DOHH2 (cell line): Measurements from ENCODE around the gene FAM184B.

Experiments
- H3F3A ChIP-seq: fragments of 200-600 bp; sonication (generic), shearing (Covaris generic); 2 replicates; pipeline ENCODE4 v1.6.0; 2016; ENCODE audit warnings: antibody characterized with exemption, mild to moderate bottlenecking; ENCODE audit not compliant: control insufficient read depth, insufficient read depth
- H3K27ac ChIP-seq: fragments of 200-600 bp; sonication (generic); 2 replicates; pipeline ENCODE4 v1.5.1; 2014; ENCODE audit warnings: low read depth, mild to moderate bottlenecking, low read length, moderate library complexity
- H3K27me3 ChIP-seq: fragments of 200-600 bp; sonication (generic); 2 replicates; pipeline ENCODE4 v1.6.1; 2014; ENCODE audit warnings: mild to moderate bottlenecking, low read length, mixed read lengths; ENCODE audit not compliant: control insufficient read depth
- H3K36me3 ChIP-seq: fragments of 200-600 bp; sonication (generic); 2 replicates; pipeline ENCODE4 v1.6.1; 2014; ENCODE audit warnings: mild to moderate bottlenecking, low read length, moderate library complexity, mixed read lengths; ENCODE audit not compliant: control insufficient read depth
- H3K4me1 ChIP-seq: fragments of 200-600 bp; sonication (generic); 2 replicates; pipeline ENCODE4 v1.6.1; 2014; ENCODE audit warnings: mild to moderate bottlenecking, low read length, mixed read lengths; ENCODE audit not compliant: control insufficient read depth
- H3K4me2 ChIP-seq: fragments of 200-600 bp; sonication (generic); 2 replicates; pipeline ENCODE4 v1.6.0; 2014; ENCODE audit warnings: mild to moderate bottlenecking, low read length, moderate library complexity
- H3K4me3 ChIP-seq: fragments of 200-600 bp; sonication (generic); 2 replicates; pipeline ENCODE4 v1.5.1; 2014; ENCODE audit warnings: mild to moderate bottlenecking, low read length, mixed read lengths
- H3K79me2 ChIP-seq: fragments of 200-600 bp; sonication (generic); 2 replicates; pipeline ENCODE4 v1.6.1; 2014; ENCODE audit warnings: mild to moderate bottlenecking, low read length, mixed read lengths; ENCODE audit not compliant: control insufficient read depth
- H3K9me2 ChIP-seq: fragments of 200-600 bp; sonication (generic); replicated peaks from 2 replicates; pipeline ENCODE4 v1.6.1; 2014; ENCODE audit warnings: mild to moderate bottlenecking, low read length, mixed read lengths; ENCODE audit not compliant: control insufficient read depth
- H3K9me3 ChIP-seq: fragments of 200-600 bp; sonication (generic); 2 replicates; pipeline ENCODE4 v1.6.1; 2014; ENCODE audit warnings: antibody characterized with exemption, low read length, mixed read lengths; ENCODE audit not compliant: control insufficient read depth, insufficient read depth
- H4K20me1 ChIP-seq: fragments of 200-600 bp; sonication (generic); 2 replicates; pipeline ENCODE4 v1.6.0; 2014; ENCODE audit warnings: low read depth, mild to moderate bottlenecking, antibody characterized with exemption, low read length, moderate library complexity; ENCODE audit not compliant: control insufficient read depth, insufficient read depth
- EZH2phosphoT487 ChIP-seq: fragments of 200-600 bp; sonication (generic); IDR thresholded peaks from 2 replicates; pipeline ENCODE4 v1.6.1; 2017; ENCODE audit warnings: borderline replicate concordance, mild to moderate bottlenecking, antibody characterized with exemption, low read length, moderate library complexity, mixed read lengths
- TF ChIP-seq, protein P1 (sequence below): fragments of 200-600 bp; sonication (generic); IDR thresholded peaks from one replicate; pipeline ENCODE4 v1.5.1; 2014; ENCODE audit warnings: antibody characterized with exemption, mild to moderate bottlenecking, low read depth, low read length; ENCODE audit not compliant: poor library complexity, severe bottlenecking

Gene FAM184B

DNA sequence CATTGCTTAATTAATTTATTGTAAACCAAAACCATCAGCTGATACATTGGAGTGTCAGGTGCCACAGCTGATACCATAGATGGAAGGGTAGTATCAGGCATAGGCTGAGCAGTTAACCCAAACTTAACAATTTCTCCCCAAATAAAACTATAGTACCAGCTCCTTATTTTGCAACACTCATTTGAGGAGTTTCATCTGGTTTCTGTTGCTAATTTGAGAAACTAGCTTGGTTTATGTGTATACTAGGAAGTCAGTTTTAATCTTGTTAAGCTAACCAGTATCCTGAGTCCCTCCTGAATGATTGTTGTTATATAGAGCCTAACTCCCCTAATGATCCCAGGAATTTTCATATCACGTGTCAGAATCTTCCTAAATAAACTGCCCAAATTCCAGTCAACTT is 16.4 kb upstream of the FAM184B start:
- Histone ChIP-seq H3F3A (peaks cover 19% of the 10 kb centered on the region; the same call in 1 of the 2 replicates), H3K4me3 (no peak overlapping the region), H3K9me2 (no peaks in the 10 kb centered on the region), H3K9me3 (no peaks in the 10 kb centered on the region), H4K20me1 (no peaks in the 10 kb centered on the region), H3K4me2 (no peak overlapping the region), H3K27me3 (no peaks in the 10 kb centered on the region), H3K79me2 (peaks cover 20% of the 10 kb centered on the region), H3K36me3 (peaks cover 79% of the 10 kb centered on the region), H3K27ac (no peak overlapping the region), H3K4me1 (no peaks in the 10 kb centered on the region)
- TF ChIP-seq, protein P1, sequence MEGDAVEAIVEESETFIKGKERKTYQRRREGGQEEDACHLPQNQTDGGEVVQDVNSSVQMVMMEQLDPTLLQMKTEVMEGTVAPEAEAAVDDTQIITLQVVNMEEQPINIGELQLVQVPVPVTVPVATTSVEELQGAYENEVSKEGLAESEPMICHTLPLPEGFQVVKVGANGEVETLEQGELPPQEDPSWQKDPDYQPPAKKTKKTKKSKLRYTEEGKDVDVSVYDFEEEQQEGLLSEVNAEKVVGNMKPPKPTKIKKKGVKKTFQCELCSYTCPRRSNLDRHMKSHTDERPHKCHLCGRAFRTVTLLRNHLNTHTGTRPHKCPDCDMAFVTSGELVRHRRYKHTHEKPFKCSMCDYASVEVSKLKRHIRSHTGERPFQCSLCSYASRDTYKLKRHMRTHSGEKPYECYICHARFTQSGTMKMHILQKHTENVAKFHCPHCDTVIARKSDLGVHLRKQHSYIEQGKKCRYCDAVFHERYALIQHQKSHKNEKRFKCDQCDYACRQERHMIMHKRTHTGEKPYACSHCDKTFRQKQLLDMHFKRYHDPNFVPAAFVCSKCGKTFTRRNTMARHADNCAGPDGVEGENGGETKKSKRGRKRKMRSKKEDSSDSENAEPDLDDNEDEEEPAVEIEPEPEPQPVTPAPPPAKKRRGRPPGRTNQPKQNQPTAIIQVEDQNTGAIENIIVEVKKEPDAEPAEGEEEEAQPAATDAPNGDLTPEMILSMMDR, result no peak
- TF ChIP-seq EZH2phosphoT487, result no peak

DNA sequence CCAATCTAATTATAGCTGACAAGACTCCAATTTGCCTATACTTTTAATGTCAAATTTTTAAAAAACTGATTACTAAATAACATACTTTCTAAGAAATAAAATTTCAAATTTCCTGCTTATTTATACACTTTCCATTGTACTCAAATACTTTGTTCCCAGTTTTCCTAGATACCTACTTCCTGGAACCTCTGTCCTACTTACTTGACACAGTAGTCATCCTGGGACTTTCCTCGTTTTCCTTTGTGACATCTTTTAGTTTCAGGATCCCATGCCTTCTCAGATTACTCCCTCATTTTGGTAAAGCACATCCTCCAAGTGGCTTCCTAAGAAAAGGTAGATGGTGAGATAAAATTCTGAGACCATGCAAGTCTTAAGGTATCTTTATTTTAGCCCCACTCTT is 13.3 kb upstream of the FAM184B start:
- no peaks in the 10 kb centered on the region for H3K4me1 ChIP-seq
- H3K4me2 ChIP-seq, result no peak overlapping the region
- no peaks in the 10 kb centered on the region for H4K20me1 ChIP-seq
- peaks cover 19% of the 10 kb centered on the region; the same call in 1 of the 2 replicates for H3F3A ChIP-seq
- no peak overlapping the region for H3K27ac ChIP-seq
- no peaks in the 10 kb centered on the region for H3K9me3 ChIP-seq
- H3K27me3 ChIP-seq, result no peaks in the 10 kb centered on the region
- no peak for TF ChIP-seq EZH2phosphoT487
- TF ChIP-seq, protein P1, result no peak
- peaks cover 52% of the 10 kb centered on the region for H3K36me3 ChIP-seq
- H3K4me3 ChIP-seq, result no peak overlapping the region
- no peaks in the 10 kb centered on the region for H3K79me2 ChIP-seq
- H3K9me2 ChIP-seq, result no peaks in the 10 kb centered on the region

DNA sequence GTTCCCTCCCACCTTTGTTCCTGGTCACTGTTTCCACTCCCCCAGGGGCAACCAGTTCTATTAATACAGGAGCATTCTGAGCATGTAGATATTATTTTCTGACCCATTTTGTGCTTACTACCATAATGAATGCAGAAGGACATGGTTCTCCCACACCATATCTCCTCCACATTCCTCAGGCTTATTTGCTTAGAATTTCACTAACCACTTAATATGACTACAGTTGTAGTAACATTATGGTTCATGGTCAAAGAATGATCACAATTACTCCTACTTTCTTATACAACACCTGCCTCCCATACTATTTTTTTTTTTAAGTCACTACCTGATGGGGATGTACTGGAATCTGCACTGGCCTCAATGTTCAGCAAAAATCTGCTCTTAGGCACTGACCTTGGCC is 7.5 kb upstream of the FAM184B start:
- Histone ChIP-seq H3K4me3 (no peak overlapping the region), H3K4me1 (peaks cover 14% of the 10 kb centered on the region), H3K27ac (no peak overlapping the region), H3K9me2 (no peaks in the 10 kb centered on the region), H3K4me2 (no peak overlapping the region), H4K20me1 (0 out of 2 replicates have a peak, but pooled peaks cover 4% of the 10 kb centered on the region), H3K9me3 (no peaks in the 10 kb centered on the region), H3K27me3 (no peaks in the 10 kb centered on the region), H3K79me2 (no peaks in the 10 kb centered on the region), H3F3A (0 out of 2 replicates have a peak, but pooled peaks cover 2% of the 10 kb centered on the region), H3K36me3 (peaks cover 9% of the 10 kb centered on the region)
- TF ChIP-seq, protein P1, result no peak
- no peak for TF ChIP-seq EZH2phosphoT487
